ENCODE measurements around the gene ATP4A.

The ATP4A gene

DNA sequence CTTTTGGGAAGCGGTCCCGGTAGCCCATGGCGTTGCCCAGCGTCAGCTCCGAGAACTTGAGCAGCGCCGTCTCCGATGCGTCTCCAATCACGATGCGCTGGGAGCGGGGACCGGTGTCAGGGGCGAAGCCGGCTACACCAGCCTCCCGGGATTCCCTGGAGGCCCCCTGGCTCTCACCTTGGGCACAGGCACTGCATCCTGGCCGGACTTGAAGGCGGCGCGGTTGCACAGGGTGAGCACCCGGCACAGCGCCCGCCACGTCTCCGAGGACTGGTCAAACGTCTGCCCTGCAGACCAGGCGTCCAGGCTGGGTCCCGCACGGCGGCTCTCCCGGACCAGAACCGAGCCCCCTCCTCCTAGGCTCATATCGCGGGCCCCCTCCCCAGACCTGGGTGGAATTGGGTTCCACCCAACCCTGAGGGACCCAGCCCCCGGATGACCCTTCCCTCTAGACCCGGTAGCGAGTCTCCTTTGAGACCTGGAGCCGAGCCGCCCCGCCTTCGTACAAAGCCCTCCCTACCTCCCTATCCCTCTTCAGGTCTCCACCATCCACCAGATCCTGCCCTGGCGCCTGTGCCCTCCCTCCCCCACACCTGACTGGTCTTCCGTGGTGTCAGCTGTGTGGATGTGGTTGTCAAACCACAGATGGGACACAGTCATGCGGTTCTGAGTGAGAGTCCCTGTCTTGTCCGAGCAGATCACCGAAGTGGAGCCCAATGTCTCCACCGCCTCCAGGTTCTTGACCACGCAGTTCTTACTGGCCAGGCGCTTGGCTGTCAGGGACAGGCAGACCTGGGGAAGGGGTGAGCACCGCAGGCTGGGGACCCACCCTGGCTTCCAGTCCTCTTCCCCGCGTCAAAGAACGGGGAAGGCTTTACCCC, 4.8 kb downstream of the ATP4A start:
- Mint-ChIP-seq H3K9me3 (no peaks in the 10 kb centered on the region), H3K4me3 (peak overlapping the region; percentile 18), H3K4me1 (peaks cover 26% of the 10 kb centered on the region), H3K27ac (peak overlapping the region; percentile 42), H3K27me3 (peaks cover 75% of the 10 kb centered on the region), H3K36me3 (no peaks in the 10 kb centered on the region)
- peak; percentile 18 for ATAC-seq

DNA sequence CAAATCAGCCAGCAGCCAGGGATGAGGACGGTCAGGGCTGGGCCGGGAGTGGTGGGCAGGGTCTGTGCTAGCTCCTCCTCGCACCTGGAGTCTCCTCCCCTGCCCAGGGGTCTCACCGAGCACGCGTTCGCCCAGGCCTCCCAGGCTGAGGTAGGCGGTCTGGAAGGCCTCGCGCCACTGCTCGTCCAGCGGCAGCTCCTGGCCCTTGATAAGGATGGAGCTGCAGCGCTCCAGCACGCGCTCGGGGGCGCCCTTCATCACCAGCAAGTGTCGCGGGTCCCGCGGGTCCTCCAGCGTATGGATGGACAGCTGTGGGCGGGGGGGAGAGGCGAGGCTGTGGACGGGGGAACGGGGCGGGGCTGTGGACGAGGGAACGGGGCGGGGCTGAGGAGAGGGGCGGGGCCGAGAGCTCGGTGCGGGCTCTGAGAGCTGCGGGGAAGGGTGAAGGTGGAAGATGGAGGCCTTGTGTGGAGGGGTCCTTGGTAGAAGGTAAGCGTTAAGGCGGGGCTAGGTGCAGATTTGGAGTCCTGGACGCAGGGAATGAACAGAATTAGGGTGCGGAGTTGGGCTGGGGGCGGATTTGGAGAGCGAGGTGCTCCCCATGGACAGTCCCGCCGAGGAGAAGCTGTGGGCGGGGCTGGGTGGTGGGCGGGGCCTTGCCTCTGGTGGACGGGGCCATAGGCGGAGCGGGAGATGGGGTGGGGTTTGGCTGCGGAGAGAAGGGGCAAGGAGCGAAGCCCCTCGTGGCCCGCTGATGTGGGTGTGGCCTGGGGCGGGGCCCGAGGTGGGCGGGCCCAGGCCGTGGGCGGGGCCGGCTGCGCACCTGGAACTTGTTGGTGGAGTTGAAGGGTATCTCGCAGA, 5.7 kb downstream of the ATP4A start:
- Mint-ChIP-seq H3K27me3 (peaks cover 66% of the 10 kb centered on the region), H3K36me3 (no peaks in the 10 kb centered on the region), H3K4me1 (peaks cover 26% of the 10 kb centered on the region), H3K9me3 (no peaks in the 10 kb centered on the region), H3K27ac (no peak overlapping the region), H3K4me3 (peak overlapping the region; percentile 61)
- ATAC-seq, result no peak

DNA sequence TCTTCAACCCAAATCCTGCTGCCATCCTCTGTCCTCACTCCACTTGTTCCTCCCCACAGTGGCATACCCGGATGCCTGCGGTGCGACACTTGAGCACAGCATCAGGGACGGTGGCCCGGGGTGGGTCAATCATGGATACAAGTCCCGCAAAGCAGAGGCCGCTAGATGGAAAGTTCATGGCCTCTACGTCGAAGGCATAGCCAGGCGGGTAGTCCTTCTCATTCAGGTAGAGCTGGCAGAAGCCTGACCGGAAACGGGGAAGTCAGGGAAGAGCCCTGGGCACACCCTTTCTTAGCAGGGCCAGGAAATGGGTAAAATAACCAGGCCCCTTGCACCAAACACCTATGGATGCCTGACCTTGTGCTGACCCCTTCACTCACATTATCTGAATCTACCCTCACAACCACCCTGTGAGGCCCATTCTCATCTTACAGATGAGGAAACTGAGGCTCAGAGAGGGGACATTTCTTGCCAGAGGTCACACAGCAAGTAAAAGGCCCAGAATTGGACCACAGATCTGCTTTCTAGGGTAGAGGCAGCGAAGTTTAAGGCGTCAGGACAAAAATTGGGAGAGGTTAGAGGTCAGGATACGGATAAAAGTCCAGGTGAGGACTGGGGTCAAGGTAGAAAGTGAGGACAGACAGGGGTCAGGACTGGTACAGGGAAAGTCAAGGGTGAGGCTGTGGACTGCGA, 6.5 kb downstream of the ATP4A start:
- H3K27ac Mint-ChIP-seq, result no peak overlapping the region
- no peaks in the 10 kb centered on the region for H3K36me3 Mint-ChIP-seq
- peaks cover 58% of the 10 kb centered on the region for H3K27me3 Mint-ChIP-seq
- no peak for ATAC-seq
- peaks cover 26% of the 10 kb centered on the region for H3K4me1 Mint-ChIP-seq
- H3K9me3 Mint-ChIP-seq, result no peaks in the 10 kb centered on the region
- H3K4me3 Mint-ChIP-seq, result peak overlapping the region; percentile 11

DNA sequence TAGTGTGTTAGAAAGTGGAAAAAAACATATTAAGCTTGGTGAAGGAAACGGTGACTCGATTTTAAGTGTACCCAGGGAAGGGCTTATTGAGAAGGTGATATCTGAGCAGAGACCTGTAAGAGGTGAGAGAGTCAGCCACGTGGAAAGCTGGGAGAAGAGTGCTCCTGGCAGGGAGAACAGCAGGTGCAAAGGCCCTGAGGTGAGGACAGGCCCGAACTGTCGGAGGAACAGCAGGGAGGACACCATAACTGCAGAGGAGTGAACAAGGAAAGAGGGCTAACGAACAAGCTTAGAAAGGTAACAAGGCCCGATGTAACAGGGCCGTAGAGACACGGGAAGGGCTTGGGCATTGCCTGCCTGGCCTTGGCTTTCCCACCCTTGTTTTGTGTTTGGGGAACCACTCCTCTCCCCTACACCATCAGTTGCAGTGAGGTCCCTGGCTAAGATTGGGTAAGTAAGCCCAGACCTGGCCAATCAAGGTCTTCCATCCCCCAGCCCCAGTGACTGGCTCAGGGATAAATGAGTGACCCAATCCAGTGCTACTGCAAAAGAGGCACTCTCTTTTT, 7.3 kb downstream of the ATP4A start:
- Mint-ChIP-seq H3K36me3 (peaks cover under 1% of the 10 kb centered on the region), H3K4me1 (peaks cover 26% of the 10 kb centered on the region), H3K27me3 (peaks cover 49% of the 10 kb centered on the region), H3K4me3 (no peak overlapping the region), H3K27ac (no peak overlapping the region), H3K9me3 (no peaks in the 10 kb centered on the region)
- no peak for ATAC-seq

DNA sequence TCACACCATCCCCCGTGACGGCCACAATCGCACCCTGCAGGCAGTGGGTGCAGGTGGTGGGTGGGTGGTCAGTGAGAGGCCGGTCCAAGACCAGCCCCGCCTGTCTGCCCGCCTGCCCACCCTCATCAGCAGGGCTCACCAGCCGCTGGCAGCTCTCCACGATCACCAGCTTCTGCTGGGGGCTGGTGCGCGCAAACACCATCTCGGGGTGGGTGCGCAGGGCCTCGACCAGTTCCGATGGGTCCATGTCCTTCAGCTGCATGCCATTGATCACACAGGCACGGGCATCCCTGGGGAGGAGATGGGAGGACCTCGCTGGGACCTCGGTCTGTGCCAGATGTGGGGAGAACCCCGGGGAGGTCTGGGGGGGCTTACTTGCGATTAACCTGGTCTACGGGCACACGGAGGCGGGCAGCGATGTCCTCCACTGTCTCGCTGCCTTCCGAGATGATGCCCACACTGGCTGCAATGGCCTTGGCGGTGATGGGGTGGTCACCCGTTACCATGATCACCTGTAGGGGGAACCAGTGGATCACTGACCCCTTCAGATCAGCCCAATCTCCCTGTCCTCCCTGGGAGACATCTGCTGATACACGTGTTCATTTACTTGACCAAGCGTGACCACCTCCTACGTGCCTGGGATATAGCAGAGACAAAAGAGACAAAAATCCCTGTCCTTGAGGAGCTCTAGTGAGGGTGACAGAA, 8.0 kb downstream of the ATP4A start:
- Mint-ChIP-seq H3K4me1 (peaks cover 26% of the 10 kb centered on the region), H3K27ac (no peak overlapping the region), H3K4me3 (no peak overlapping the region), H3K36me3 (peaks cover 7% of the 10 kb centered on the region), H3K27me3 (peaks cover 43% of the 10 kb centered on the region), H3K9me3 (no peaks in the 10 kb centered on the region)
- no peak for ATAC-seq

DNA sequence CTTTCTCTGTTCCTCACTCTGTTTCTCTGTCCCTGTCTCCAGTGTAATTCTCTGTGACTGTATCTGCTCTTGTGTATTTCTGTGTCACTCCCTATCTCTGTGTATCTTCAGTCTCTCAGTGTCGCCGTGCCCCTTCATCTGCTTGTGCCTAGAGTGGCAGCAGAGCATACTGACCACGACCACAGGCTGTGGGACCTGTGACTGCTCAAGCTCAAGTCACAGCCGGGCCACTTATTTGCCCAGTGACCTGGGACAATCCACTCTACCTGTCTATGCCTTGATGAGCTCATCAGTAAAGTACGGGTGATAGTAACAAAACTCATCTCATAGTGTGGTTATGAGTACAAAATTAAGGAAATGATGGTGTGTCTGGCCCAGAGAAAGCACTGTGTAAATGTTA, 9.4 kb downstream of the ATP4A start:
- no peak for ATAC-seq
- Mint-ChIP-seq H3K4me1 (peaks cover 18% of the 10 kb centered on the region), H3K27ac (no peak overlapping the region), H3K36me3 (peaks cover 15% of the 10 kb centered on the region), H3K27me3 (peaks cover 29% of the 10 kb centered on the region), H3K4me3 (no peak overlapping the region), H3K9me3 (no peaks in the 10 kb centered on the region)

DNA sequence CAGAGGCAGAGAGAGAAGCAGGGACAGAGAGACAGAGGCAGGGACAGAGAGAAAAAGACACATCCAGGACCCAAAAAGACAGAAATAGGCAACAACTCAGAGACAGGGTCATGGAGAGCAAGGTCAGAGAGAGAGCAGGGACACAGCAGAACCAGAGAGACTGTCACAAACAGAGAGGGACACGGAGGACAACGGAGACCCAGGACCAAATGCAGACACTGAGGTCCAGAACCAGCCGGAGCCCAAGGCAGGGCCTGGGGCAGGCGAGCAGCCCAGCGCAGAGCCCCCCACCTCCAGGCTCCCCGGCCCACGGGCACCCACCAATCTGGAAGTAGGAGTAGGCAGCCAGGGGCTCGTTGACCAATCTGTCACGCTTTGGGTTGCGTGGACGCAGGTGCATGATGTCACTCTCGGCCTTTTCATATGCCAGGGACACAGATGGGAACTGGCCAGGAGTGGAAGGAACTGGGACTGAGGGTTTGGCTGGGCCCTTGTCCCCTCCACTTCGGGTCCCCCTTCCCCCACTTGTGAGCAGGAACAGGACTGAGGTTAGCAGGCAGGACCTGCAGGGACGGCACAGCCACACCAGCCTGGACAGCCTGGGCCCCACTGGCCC, 10.0 kb downstream of the ATP4A start:
- H3K27ac Mint-ChIP-seq, result no peak overlapping the region
- peaks cover 16% of the 10 kb centered on the region for H3K36me3 Mint-ChIP-seq
- H3K27me3 Mint-ChIP-seq, result peaks cover 26% of the 10 kb centered on the region
- H3K9me3 Mint-ChIP-seq, result no peaks in the 10 kb centered on the region
- peak; percentile 5 for ATAC-seq
- H3K4me3 Mint-ChIP-seq, result no peak overlapping the region
- peaks cover 22% of the 10 kb centered on the region for H3K4me1 Mint-ChIP-seq

DNA sequence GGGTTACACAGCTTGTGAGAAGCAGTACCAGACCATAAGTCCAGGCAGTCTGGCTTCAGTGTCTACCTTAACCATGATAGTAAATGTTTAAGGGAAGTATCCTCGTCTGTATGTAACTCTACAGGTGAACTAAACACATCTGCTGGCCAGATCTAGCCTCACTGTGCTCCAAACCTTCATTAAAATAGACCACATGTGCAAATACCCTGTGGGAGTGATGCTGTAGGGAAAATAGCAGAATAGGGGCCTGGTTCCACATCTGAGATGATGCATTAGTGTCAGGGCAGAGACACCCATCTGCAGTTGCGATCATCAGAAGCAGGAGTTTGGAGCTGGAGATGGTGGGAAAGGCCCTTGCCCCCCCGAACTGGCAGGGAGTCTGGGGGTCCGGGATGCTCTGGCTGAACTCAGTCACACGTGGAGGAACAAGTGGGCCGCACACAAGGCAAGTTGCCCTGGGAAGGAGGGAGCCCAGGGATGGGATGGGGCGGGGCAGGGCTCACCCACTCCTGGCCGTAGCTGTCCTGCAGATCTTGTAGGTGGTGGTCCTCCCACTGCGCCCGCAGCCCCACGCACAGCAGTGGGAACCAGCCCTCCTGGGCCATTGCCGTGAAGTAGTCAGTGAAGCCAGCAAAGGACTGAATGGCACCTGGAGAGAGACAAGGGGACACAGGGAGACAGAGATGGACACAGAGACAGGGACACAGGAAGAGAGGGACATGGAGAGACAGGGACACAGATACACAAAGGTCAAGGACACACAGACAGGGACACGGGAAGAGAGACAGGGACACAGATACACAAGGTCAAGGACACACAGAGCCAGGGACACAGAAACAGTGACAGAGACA, 10.7 kb downstream of the ATP4A start:
- Mint-ChIP-seq H3K36me3 (peaks cover 16% of the 10 kb centered on the region), H3K9me3 (no peaks in the 10 kb centered on the region), H3K4me3 (no peak overlapping the region), H3K4me1 (peaks cover 22% of the 10 kb centered on the region), H3K27ac (no peak overlapping the region), H3K27me3 (peaks cover 23% of the 10 kb centered on the region)
- ATAC-seq, result no peak

DNA sequence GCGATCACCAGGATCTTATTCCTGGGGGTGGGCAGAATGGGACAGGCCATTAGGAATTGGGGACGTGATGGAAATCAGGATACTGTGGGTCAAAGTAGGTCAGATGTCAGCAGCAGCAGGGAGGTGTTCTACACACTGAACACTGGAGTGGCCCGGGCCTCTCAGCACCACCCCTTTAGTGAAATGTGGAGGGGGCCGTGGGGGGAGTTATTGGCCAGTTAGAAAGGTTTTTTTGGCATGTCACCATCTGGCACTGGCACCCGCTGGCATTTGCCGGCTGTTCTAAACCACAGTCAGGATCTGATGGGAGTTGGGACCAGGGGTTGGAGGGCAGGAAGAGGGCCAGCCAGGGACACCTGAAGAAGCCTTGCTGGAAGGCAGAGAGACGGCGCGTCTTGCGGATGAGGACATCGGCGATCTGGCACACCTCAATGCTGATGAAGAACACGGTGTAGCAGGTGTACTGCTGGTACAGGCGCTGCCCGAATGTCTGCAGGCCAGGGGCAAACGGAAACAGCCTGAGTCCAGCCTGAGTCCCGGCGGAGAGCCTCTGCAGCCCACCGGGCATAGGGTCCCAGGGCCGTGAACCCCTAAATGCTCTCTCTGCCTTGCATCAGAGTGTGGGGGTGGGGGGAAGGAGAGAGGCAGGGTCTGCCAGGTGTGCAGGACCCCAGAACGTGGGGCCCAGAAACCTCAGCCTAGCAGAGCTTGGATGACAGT, 12.2 kb downstream of the ATP4A start:
- H3K27me3 Mint-ChIP-seq, result peaks cover 10% of the 10 kb centered on the region
- H3K27ac Mint-ChIP-seq, result no peak overlapping the region
- H3K4me3 Mint-ChIP-seq, result no peak overlapping the region
- no peaks in the 10 kb centered on the region for H3K9me3 Mint-ChIP-seq
- peaks cover 22% of the 10 kb centered on the region for H3K36me3 Mint-ChIP-seq
- ATAC-seq, result no peak
- peaks cover 29% of the 10 kb centered on the region for H3K4me1 Mint-ChIP-seq

DNA sequence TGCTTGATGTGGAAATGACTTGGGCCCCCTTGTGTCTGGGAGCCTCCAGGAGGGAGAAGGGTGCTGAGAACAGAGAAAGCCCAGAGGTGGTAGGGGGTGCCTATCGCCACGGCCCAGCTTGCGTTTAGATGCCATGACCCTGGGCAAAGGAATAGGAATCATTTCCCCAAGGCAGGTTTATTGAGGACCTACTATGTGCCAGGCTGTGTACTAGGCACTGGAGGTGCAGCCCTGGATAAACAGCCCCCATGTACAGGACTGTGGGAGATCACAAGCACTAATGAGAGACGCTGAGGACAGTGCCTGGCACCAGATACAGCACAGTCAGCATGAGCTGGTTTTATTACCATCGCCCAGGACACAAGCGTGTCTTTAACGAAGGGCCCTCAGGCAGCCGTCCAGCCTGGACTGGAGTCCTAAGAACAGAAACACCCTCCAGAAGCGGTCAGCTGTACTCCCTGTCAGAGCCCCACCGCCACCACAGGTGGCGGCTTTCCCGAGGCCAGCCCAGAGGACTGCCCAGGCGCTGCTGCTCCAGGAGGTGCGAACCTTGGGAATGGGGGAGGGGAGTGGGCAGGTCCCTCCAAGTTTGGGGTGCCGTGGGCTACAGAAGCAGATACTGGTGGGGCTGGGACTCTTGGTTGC, 13.5 kb downstream of the ATP4A start:
- ATAC-seq, result no peak
- Mint-ChIP-seq H3K27ac (no peak overlapping the region), H3K4me3 (no peak overlapping the region), H3K27me3 (no peaks in the 10 kb centered on the region), H3K4me1 (peaks cover 32% of the 10 kb centered on the region), H3K36me3 (peaks cover 22% of the 10 kb centered on the region), H3K9me3 (no peaks in the 10 kb centered on the region)

DNA sequence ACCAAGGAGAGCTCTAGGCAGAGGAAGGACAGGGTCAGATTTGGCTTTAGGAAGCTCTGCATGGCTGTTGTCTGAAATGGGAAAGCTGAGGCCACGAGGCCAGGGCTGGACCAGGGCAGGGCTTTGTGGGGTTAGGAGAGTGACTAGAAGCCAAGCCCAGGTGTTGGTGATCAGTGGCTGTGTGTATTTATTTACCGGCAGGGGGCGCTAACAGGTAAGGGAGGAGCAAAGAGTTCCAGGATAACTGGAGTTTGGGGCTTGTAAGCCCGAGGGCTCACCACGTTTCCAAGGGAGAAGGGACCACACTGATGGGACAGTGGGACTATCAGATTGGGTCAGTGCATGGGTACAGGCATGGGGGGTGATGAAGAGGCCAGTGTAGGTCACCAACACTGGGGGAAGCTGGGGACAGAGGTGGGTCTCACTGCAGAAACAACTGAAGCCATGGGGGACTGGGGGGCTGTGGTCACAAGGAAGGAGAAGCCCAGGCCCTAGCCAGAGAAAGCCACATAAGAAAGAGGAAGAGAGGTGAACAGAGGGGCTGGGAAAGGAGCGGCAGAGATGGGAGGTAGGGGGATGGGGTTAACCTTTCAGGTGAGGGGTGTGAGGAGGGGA, 14.2 kb downstream of the ATP4A start:
- Mint-ChIP-seq H3K4me3 (no peak overlapping the region), H3K27me3 (no peaks in the 10 kb centered on the region), H3K36me3 (peaks cover 22% of the 10 kb centered on the region), H3K4me1 (peaks cover 39% of the 10 kb centered on the region), H3K9me3 (no peaks in the 10 kb centered on the region), H3K27ac (no peak overlapping the region)
- no peak for ATAC-seq

DNA sequence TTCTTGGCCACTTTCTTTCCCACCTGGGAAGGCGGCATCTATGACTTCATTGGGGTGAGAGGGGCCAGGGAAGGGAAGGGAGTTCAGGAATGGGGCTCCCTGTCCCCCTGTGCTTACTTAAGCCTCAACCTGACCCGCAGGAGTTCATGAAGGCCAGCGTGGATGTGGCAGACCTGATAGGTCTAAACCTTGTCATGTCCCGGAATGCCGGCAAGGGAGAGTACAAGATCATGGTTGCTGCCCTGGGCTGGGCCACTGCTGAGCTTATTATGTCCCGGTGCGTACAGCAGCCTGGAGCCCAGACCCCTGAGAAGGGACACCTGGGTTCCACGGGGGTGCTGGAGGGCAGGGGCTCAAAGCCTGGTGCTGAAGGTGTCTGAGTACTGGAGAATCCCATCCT, 16.9 kb downstream of the ATP4A start:
- H3K9me3 Mint-ChIP-seq, result no peaks in the 10 kb centered on the region
- peaks cover 42% of the 10 kb centered on the region for H3K4me1 Mint-ChIP-seq
- no peaks in the 10 kb centered on the region for H3K27me3 Mint-ChIP-seq
- H3K27ac Mint-ChIP-seq, result peak overlapping the region; percentile 94
- peak overlapping the region; percentile 96 for H3K4me3 Mint-ChIP-seq
- peaks cover 22% of the 10 kb centered on the region for H3K36me3 Mint-ChIP-seq
- no peak for ATAC-seq
